Raji (cell line): ENCODE results near the gene YEATS4.

Experiments
- POLR2A ChIP-seq: IDR thresholded peaks from 2 replicates; pipeline ENCODE4 v1.6.1; 2011; ENCODE audit warnings: low read depth, low read length, control low read depth; ENCODE audit not compliant: insufficient read depth

YEATS4 gene

GRCh38 chr12:69431591-69432222, 72.2 kb downstream of the YEATS4 start:
- TF ChIP-seq POLR2A: no peak

- no peak for TF ChIP-seq POLR2A
Measured at GRCh38 chr12:69433653-69434052, 74.1 kb downstream of the YEATS4 start.

- TF ChIP-seq POLR2A: no peak
Measured at GRCh38 chr12:69435644-69436043, 76.1 kb downstream of the YEATS4 start.

- no peak for TF ChIP-seq POLR2A
Measured at GRCh38 chr12:69437073-69437472, 77.5 kb downstream of the YEATS4 start.

GRCh38 chr12:69438539-69438938, 79.0 kb downstream of the YEATS4 start:
- no peak for TF ChIP-seq POLR2A

- no peak for TF ChIP-seq POLR2A
Measured at GRCh38 chr12:69440016-69440415, 80.5 kb downstream of the YEATS4 start.
